HFF-Myc (cell line): ENCODE results near the gene ZNF275.
"Not testable (repeated sequence)": the region's sequence is repeated elsewhere in the genome, so short reads cannot be mapped to it uniquely, and the experiment has no call there.

ENCODE experiments used
- DNase-seq: peaks from one replicate; pipeline ENCODE4 v3.0.0-alpha.2; 2011; ENCODE audit warnings: low read depth; ENCODE audit errors: extremely low read depth
- H3K4me3 ChIP-seq: replicated peaks from 2 replicates; pipeline ENCODE4 v1.5.1; 2011; ENCODE audit warnings: low read depth, mild to moderate bottlenecking, control low read depth, low read length
- CTCF ChIP-seq: IDR thresholded peaks from 2 replicates; pipeline ENCODE4 v1.5.1; 2012; ENCODE audit warnings: mild to moderate bottlenecking, low read depth, low read length, control low read depth; ENCODE audit errors: missing control alignments

The ZNF275 gene

GRCh38 chrX:153312041-153312440 is 21.9 kb upstream of the ZNF275 start:
- TF ChIP-seq CTCF = no peak
- no peak overlapping the region for H3K4me3 ChIP-seq
- DNase-seq = no peak

GRCh38 chrX:153312842-153313241 is 21.1 kb upstream of the ZNF275 start:
- TF ChIP-seq CTCF = no peak
- H3K4me3 ChIP-seq = no peak overlapping the region
- DNase-seq = no peak

- DNase-seq = no peak
- no peak for TF ChIP-seq CTCF
- H3K4me3 ChIP-seq = no peak overlapping the region
These were observed 16.6 kb upstream of the ZNF275 start for GRCh38 chrX:153317306-153317705.

- no peak for TF ChIP-seq CTCF
- DNase-seq = no peak
- H3K4me3 ChIP-seq = no peak overlapping the region
These were observed 15.8 kb upstream of the ZNF275 start for GRCh38 chrX:153317996-153318722.

- H3K4me3 ChIP-seq = no peak overlapping the region
- no peak for DNase-seq
- TF ChIP-seq CTCF = no peak
These were observed 15.1 kb upstream of the ZNF275 start for GRCh38 chrX:153318811-153319210.

GRCh38 chrX:153319295-153320046 is 14.5 kb upstream of the ZNF275 start:
- no peak for DNase-seq

GRCh38 chrX:153320047-153320443 is 13.9 kb upstream of the ZNF275 start:
- H3K4me3 ChIP-seq, DNase-seq: not testable (repeated sequence)

More at GRCh38 chrX:153319295-153320046, 14.5 kb upstream of the ZNF275 start:
- no peak for TF ChIP-seq CTCF
- no peak overlapping the region for H3K4me3 ChIP-seq
